HepG2 (cell line): ENCODE data around the gene AKAP12. TPM values are rescaled to one million over a fixed set of nuclear protein-coding genes. Genes with fewer than 3 reads are reported as not detected.
"Not testable (repeated sequence)": the region's sequence is repeated elsewhere in the genome, so short reads cannot be mapped to it uniquely, and the experiment has no call there.

ENCODE experiments used
- ATAC-seq: fragments of 200-7000 bp; cut with Tn5 transposase; 3 replicates; pipeline ENCODE4 v1.9.1; 2020; ENCODE audit warnings: mild to moderate bottlenecking, moderate library complexity
- BruUV-seq: library from RNA; stranded (reverse); fragments of 400-500 nt; replicated peaks from 2 replicates; lab custom pipeline; 2021; lab: Mats Ljungman, UMichigan
- CTCF ChIA-PET: fragments of 300-600 bp; formaldehyde crosslinking; extraction: SDS; loops from one replicate; lab custom pipeline; 2021; ENCODE audit warnings: low total read pairs, inconsistent platforms, low intra/inter-chr PET ratio; lab: Yijun Ruan, JAX
- POLR2A ChIA-PET: fragments of 350-600 bp; sonication (Branson Sonifier 250); formaldehyde crosslinking; loops from one replicate; lab custom pipeline; 2020; ENCODE audit warnings: antibody characterized with exemption, inconsistent platforms; lab: Yijun Ruan, JAX
- DNase-seq: peaks from one replicate; pipeline ENCODE4 v3.0.0-alpha.2; 2015; ENCODE audit warnings: low spot score
- FAIRE-seq: peaks from 3 replicates; lab custom pipeline; 2011; peaks lifted over from hg19 to GRCh38; lab: Jason Lieb, UNC
- H2AFZ ChIP-seq: one replicate; pipeline ENCODE4 v1.6.1; 2011; ENCODE audit warnings: low read length, inconsistent platforms
- H3K27ac ChIP-seq: fragments of 300-600 bp; 3 replicates; pipeline ENCODE4 v1.8.0; 2011; ENCODE audit warnings: mixed run types, mild to moderate bottlenecking, mixed read lengths, low read length, inconsistent platforms; ENCODE audit not compliant: insufficient read depth; ENCODE audit errors: extremely low read length
- H3K27me3 ChIP-seq, 2 experiments: fragments of 200-600 bp in 1 of 2; 2 replicates in 1 of 2; 3 replicates in 1 of 2; pipeline versions ENCODE4 v1.6.0 to v1.8.0; 2011; ENCODE audit warnings: low read length in 2 of 2, mild to moderate bottlenecking in 2 of 2, moderate library complexity in 2 of 2, inconsistent platforms in 1 of 2; ENCODE audit not compliant: insufficient read depth in 2 of 2, control insufficient read depth in 1 of 2
- H3K36me3 ChIP-seq, 2 experiments: fragments of 200-600 bp in 1 of 2; replicated peaks in 1 of 2; 2 replicates in 1 of 2; 3 replicates in 1 of 2; pipeline versions ENCODE4 v1.5.1 to v1.8.0; 2011; ENCODE audit warnings: low read length in 2 of 2, inconsistent platforms in 1 of 2; ENCODE audit not compliant: insufficient read depth in 2 of 2, control insufficient read depth in 1 of 2
- H3K4me1 ChIP-seq: 2 replicates; pipeline ENCODE4 v1.5.1; 2012; ENCODE audit warnings: low read length, inconsistent platforms; ENCODE audit not compliant: insufficient read depth
- H3K4me2 ChIP-seq: 2 replicates; pipeline ENCODE4 v1.6.0; 2011; ENCODE audit warnings: low read depth, low read length, inconsistent platforms
- H3K4me3 ChIP-seq, 3 experiments: fragments of 200-600 bp in 1 of 3; sonication (generic), shearing (Covaris generic) in 1 of 3; replicated peaks in 1 of 3; 2 replicates each; pipeline ENCODE4 v1.5.1; 2011 to 2016; ENCODE audit warnings: low read length in 3 of 3, inconsistent platforms in 2 of 3, low read depth in 2 of 3, mild to moderate bottlenecking in 2 of 3, control low read depth in 1 of 3, mixed read lengths in 1 of 3; ENCODE audit not compliant: insufficient read depth in 1 of 3
- H3K79me2 ChIP-seq: one replicate; pipeline ENCODE4 v1.6.1; 2011; ENCODE audit warnings: low read length, inconsistent platforms; ENCODE audit not compliant: insufficient read depth
- H3K9ac ChIP-seq: 2 replicates; pipeline ENCODE4 v1.6.0; 2011; ENCODE audit warnings: mild to moderate bottlenecking, low read depth, low read length, inconsistent platforms; ENCODE audit not compliant: insufficient read depth
- H3K9me3 ChIP-seq: 2 replicates; pipeline ENCODE4 v1.5.1; 2012; ENCODE audit warnings: mild to moderate bottlenecking, low read length
- H4K20me1 ChIP-seq: 2 replicates; pipeline ENCODE4 v1.6.0; 2011; ENCODE audit warnings: inconsistent platforms, mild to moderate bottlenecking, low read length, moderate library complexity; ENCODE audit not compliant: insufficient read depth
- MED1 ChIP-seq: sonication (generic); formaldehyde crosslinking; IDR thresholded peaks from 2 replicates; pipeline ENCODE4 v1.4.0; 2020; ENCODE audit warnings: missing genetic modification reagents
- POLR2AphosphoS5 ChIP-seq: IDR thresholded peaks from 2 replicates; pipeline ENCODE4 v1.6.1; 2012; ENCODE audit warnings: low read depth, low read length
- SAP130 ChIP-seq: IDR thresholded peaks from 2 replicates; pipeline ENCODE4 v1.6.1; 2016; ENCODE audit warnings: low read depth
- SOX13 ChIP-seq, 3 experiments: fragments of 450-650 bp in 1 of 3; sonication (generic) in 1 of 3; formaldehyde crosslinking in 1 of 3; IDR thresholded peaks in 2 of 3; conservative IDR thresholded peaks in 1 of 3; 2 replicates each; pipeline versions ENCODE4 v1.5.0 to v1.6.1; 2016 to 2020; ENCODE audit warnings: antibody characterized with exemption in 1 of 3, mild to moderate bottlenecking in 1 of 3, missing compliant biosample characterization in 1 of 3, missing genetic modification reagents in 1 of 3, moderate library complexity in 1 of 3
- ZEB1 ChIP-seq: IDR thresholded peaks from 2 replicates; pipeline ENCODE4 v1.6.1; 2012; ENCODE audit warnings: mild to moderate bottlenecking, low read depth, inconsistent platforms; ENCODE audit not compliant: insufficient replicate concordance
- WGBS: methylation state at CpG from one replicate; pipeline ENCODE4 v1.1.6; 2017; ENCODE audit warnings: low lambda C conversion rate; 5-methylcytosine and 5-hydroxymethylcytosine counted together
- in situ Hi-C: cut with HindIII; loops from 2 replicates; pipeline ENCODE4 v1.10.0; 2017; ENCODE audit warnings: low pct_unique_long_range_greater_than_20kb; ENCODE audit not compliant: extremely low pct_ligation_motif_present
- intact Hi-C: fragments of 100-400 bp; cut with micrococcal nuclease; formaldehyde crosslinking; loops from one replicate; pipeline ENCODE4 v1.10.0; 2022; ENCODE audit not compliant: unreplicated experiment
- polyA plus RNA-seq, 8 experiments: library from polyadenylated mRNA; depleted of rRNA in 3 of 8; stranded (reverse) in 7 of 8; unstranded in 1 of 8; fragments of >200 nt; fragmentation: Illumina TruSeq in 4 of 8; extraction: Trizol in 4 of 8; gene quantifications; 2 replicates each; pipeline versions ENCODE4 v1.2.1 to v1.2.3, GENCODE V29; 2011 to 2016; ENCODE audit warnings: low read depth in 4 of 8, missing spikeins in 1 of 8, mixed read lengths in 1 of 8; ENCODE audit not compliant: insufficient read depth in 1 of 8
- total RNA-seq, 5 experiments: library from RNA; depleted of rRNA; stranded (reverse); fragments of >200 nt; fragmentation: Illumina TruSeq; extraction: Trizol; gene quantifications; 2 replicates each; pipeline ENCODE4 v1.2.3, GENCODE V29; 2016; ENCODE audit warnings: low read depth in 1 of 5
- TF ChIP-seq, protein P1 (sequence below): sonication (generic); formaldehyde crosslinking; IDR thresholded peaks from 2 replicates; pipeline ENCODE4 v1.8.0; 2022; ENCODE audit warnings: mild to moderate bottlenecking, missing genetic modification reagents; ENCODE audit not compliant: insufficient replicate concordance
- TF ChIP-seq, protein P2 (sequence below): IDR thresholded peaks from 2 replicates; pipeline ENCODE4 v1.6.1; 2012; ENCODE audit warnings: low read depth, low read length, improper control_type of control experiment

AKAP12 gene
- total and polyA plus RNA-seq, 2 of the 13 experiments (the other 11 are each of a cell fraction or from before 2014, with no cell fraction given), result 10.6 to 19.0 TPM

DNA sequence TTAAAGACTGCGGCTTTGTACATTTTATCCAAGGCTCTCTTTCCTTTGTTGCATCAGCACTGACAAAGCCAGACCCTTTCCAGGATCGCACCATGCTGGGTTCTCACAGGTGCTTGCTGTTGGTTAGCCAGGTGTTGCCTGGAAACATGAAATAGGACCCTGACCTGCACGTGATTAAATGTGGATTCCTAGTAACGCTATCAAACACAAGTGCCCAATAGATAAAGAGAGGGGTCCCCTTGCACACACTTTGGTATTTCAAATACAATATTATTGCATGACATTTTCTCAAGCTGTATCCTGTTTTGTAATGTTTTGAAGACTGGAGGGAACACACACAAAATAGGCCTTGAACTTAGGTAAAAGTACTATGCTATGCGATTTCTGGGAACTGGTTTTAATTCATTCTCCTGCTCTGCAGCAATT lies 73.3 kb downstream of the AKAP12 start (continued):
- no peak for TF ChIP-seq SOX13 (IDR thresholded peaks at IDR 0.05)
- peak in 1 of 2 experiments; percentile 48; a peak in 1 of 4 replicates for TF ChIP-seq SOX13 (CRISPR knock-in tag; conservative IDR thresholded peaks at IDR 0.05 in 1 of 2, IDR thresholded peaks at IDR 0.05 in 1 of 2)
- TF ChIP-seq, protein P1, sequence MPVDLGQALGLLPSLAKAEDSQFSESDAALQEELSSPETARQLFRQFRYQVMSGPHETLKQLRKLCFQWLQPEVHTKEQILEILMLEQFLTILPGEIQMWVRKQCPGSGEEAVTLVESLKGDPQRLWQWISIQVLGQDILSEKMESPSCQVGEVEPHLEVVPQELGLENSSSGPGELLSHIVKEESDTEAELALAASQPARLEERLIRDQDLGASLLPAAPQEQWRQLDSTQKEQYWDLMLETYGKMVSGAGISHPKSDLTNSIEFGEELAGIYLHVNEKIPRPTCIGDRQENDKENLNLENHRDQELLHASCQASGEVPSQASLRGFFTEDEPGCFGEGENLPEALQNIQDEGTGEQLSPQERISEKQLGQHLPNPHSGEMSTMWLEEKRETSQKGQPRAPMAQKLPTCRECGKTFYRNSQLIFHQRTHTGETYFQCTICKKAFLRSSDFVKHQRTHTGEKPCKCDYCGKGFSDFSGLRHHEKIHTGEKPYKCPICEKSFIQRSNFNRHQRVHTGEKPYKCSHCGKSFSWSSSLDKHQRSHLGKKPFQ (CRISPR knock-in tag), result peak; percentile 16
- TF ChIP-seq MED1 (CRISPR knock-in tag), result peak; percentile 9; the same call in 1 of the 2 replicates
- TF ChIP-seq, protein P2, sequence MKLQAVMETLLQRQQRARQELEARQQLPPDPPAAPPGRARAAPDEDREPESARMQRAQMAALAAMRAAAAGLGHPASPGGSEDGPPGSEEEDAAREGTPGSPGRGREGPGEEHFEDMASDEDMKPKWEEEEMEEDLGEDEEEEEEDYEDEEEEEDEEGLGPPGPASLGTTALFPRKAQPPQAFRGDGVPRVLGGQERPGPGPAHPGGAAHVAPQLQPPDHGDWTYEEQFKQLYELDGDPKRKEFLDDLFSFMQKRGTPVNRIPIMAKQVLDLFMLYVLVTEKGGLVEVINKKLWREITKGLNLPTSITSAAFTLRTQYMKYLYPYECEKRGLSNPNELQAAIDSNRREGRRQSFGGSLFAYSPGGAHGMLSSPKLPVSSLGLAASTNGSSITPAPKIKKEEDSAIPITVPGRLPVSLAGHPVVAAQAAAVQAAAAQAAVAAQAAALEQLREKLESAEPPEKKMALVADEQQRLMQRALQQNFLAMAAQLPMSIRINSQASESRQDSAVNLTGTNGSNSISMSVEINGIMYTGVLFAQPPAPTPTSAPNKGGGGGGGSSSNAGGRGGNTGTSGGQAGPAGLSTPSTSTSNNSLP, result peak; percentile 82
- no peak for TF ChIP-seq POLR2AphosphoS5
- peak; percentile 71 for TF ChIP-seq ZEB1
- TF ChIP-seq SAP130 (CRISPR knock-in tag), result peak; percentile 20; the same call in 1 of the 2 replicates

DNA sequence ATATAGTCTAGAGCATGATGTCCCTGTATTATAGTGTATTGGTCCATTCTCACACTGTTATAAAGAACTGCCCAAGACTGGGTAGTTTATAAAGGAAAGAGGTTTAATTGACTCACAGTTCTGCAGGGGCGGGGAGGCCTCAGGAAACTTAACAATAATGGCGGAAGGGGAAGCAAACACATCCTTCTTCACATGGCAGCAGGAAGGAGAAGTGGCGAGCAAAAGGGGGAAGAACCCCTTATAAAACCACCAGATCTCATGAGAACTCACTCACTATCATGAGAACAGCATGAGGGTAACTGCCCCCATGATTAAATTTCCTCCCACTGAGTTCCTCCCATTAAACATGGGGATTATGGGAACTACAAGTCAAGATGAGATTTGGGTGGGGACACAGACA lies 75.9 kb downstream of the AKAP12 start:
- H3K79me2 ChIP-seq, CTCF ChIA-PET, FAIRE-seq, H3K4me3 ChIP-seq, H3K9me3 ChIP-seq, H3K9ac ChIP-seq, H3K27me3 ChIP-seq, ATAC-seq, POLR2A ChIA-PET, BruUV-seq, DNase-seq, intact Hi-C loops, H3K4me2 ChIP-seq, H4K20me1 ChIP-seq, in situ Hi-C loops, H3K27ac ChIP-seq, H2AFZ ChIP-seq, H3K36me3 ChIP-seq: not testable (repeated sequence)
- peaks cover 38% of the 10 kb centered on the region for H3K4me1 ChIP-seq
- 79% methylated on average over 3 of the region's 3 CpGs for WGBS
